GM12892 (cell line): ENCODE data around the gene ID2.

Source experiments
- POLR2A ChIP-seq: IDR thresholded peaks from 2 replicates; pipeline ENCODE4 v1.6.1; 2011; ENCODE audit warnings: low read depth, low read length, control low read depth
- POLR2AphosphoS5 ChIP-seq: IDR thresholded peaks from 2 replicates; pipeline ENCODE4 v1.6.1; 2011; ENCODE audit warnings: low read depth, low read length, control low read depth
- TAF1 ChIP-seq: IDR thresholded peaks from 2 replicates; pipeline ENCODE4 v1.6.1; 2011; ENCODE audit warnings: low read depth, mild to moderate bottlenecking, control low read depth, low read length, borderline replicate concordance

- TF ChIP-seq POLR2A, result no peak
- TF ChIP-seq POLR2AphosphoS5, result no peak
- TF ChIP-seq TAF1, result no peak
Observed at GRCh38 chr2:8699839-8700238, 18.0 kb downstream of the ID2 start.
